ENCODE results near the gene HEY2. TPM values are rescaled to one million over a fixed set of nuclear protein-coding genes. Genes with fewer than 3 reads are reported as not detected.

The HEY2 gene
- total RNA-seq, 1 donor from 2014 or later, result 2.1 TPM

DNA sequence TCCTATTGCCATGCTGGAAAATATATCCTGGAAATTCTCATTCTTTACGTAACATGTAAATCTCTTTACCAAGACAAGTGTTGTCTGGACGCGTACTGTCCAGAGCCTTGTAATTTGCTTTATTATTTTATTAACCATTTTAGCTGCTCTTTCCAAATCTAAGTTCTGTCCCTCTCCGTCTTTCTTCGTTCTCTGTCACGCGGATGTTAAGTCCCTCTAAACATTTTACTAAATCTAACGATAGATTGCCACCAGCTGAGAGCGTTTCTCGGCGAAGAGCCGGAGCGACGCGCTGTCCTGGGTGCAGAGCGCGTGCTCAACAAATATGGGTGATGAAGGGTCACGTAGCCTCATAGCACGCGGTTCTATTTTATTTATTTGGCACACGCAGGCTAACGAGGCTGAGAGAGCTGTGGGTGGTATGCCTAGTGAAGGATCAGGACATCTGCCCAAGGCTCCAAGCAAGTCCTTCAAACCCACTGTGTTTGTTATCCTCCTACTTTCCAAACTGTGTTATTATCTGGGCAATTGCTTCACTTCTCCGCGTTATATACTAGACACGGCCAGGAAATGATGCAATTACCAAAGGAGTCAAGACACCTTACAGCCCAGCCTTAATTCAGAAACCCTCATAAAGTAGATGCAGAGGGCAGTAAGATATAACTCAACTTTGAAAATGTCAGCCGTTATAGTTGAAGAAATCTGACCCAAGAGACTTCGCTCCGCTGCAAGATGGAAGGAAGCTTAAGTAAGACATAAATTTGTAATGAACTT lies 31.3 kb downstream of the HEY2 start:
- H3K4me1 Mint-ChIP-seq (ENCODE audit: low read depth, unreplicated experiment), result peaks cover 4% of the 10 kb centered on the region
- H3K9me3 Mint-ChIP-seq (ENCODE audit: unreplicated experiment), result peaks cover 6% of the 10 kb centered on the region
- DNase-seq, result peak; percentile 39
- TF ChIP-seq, protein P1, sequence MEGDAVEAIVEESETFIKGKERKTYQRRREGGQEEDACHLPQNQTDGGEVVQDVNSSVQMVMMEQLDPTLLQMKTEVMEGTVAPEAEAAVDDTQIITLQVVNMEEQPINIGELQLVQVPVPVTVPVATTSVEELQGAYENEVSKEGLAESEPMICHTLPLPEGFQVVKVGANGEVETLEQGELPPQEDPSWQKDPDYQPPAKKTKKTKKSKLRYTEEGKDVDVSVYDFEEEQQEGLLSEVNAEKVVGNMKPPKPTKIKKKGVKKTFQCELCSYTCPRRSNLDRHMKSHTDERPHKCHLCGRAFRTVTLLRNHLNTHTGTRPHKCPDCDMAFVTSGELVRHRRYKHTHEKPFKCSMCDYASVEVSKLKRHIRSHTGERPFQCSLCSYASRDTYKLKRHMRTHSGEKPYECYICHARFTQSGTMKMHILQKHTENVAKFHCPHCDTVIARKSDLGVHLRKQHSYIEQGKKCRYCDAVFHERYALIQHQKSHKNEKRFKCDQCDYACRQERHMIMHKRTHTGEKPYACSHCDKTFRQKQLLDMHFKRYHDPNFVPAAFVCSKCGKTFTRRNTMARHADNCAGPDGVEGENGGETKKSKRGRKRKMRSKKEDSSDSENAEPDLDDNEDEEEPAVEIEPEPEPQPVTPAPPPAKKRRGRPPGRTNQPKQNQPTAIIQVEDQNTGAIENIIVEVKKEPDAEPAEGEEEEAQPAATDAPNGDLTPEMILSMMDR (IDR thresholded peaks at IDR 0.05; ENCODE audit: partially characterized antibody, unreplicated experiment), result no peak
- peaks cover under 1% of the 10 kb centered on the region for H3K27me3 Mint-ChIP-seq (ENCODE audit: unreplicated experiment)
- H3K4me3 Mint-ChIP-seq (ENCODE audit: unreplicated experiment), result no peak overlapping the region
- no peaks in the 10 kb centered on the region for H3K36me3 Mint-ChIP-seq (ENCODE audit: unreplicated experiment)
- no peak overlapping the region for H3K27ac Mint-ChIP-seq (ENCODE audit: unreplicated experiment)

DNA sequence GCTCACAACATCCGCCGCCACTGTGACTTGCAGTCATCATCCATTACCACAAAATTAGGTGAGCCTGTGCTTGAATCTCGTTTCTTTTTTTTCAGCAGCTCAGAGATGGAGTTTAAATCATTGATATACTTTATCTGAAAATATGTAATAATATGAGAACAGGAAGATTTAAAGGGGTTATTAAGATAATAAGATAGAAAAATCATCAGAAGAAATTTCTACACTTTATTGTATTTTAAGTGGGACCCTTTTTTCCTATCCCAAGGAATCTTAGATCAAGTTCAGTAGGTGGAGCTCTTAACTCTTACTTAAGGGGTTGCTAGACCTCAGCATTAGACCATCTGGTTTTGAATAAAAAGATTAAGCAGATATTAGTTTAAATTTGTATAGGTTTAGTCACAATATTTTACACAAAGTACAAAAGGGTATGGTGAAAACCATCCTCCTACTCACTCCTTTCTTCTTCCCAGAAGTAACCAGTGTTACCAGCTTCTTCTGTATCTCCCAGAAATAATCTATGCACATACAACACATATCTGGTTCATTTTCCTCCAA lies 32.0 kb downstream of the HEY2 start:
- peak; percentile 32 for DNase-seq
- no peak overlapping the region for H3K4me3 Mint-ChIP-seq (ENCODE audit: unreplicated experiment)
- H3K27me3 Mint-ChIP-seq (ENCODE audit: unreplicated experiment), result no peaks in the 10 kb centered on the region

DNA sequence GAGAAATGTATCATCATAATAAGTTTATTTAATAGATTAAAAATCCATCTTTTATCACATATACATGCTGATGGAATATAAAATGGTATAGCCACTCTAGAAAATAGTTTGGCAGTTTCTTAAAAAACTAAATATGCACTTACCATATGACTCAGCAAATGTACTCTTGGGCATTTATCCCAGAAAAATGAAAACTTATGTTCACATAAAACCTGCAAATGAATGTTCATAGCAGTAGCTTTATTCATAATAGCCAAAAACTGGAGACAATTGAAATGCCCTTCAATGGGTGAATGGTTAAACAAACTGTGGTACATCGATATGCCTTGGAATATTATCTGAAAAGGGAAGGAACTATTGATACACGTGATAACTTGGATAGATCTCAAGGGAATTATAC lies 34.9 kb downstream of the HEY2 start:
- no peak overlapping the region for H3K4me3 Mint-ChIP-seq (ENCODE audit: unreplicated experiment)
- TF ChIP-seq, protein P1 (IDR thresholded peaks at IDR 0.05; ENCODE audit: partially characterized antibody, unreplicated experiment), result no peak

More for the DNA sequence above, 32.0 kb downstream of the HEY2 start:
- Mint-ChIP-seq H3K36me3 (ENCODE audit: unreplicated experiment) (no peaks in the 10 kb centered on the region), H3K9me3 (ENCODE audit: unreplicated experiment) (peaks cover 6% of the 10 kb centered on the region), H3K27ac (ENCODE audit: unreplicated experiment) (no peak overlapping the region), H3K4me1 (ENCODE audit: low read depth, unreplicated experiment) (peaks cover 2% of the 10 kb centered on the region)
- TF ChIP-seq, protein P1 (IDR thresholded peaks at IDR 0.05; ENCODE audit: partially characterized antibody, unreplicated experiment), result no peak

DNA sequence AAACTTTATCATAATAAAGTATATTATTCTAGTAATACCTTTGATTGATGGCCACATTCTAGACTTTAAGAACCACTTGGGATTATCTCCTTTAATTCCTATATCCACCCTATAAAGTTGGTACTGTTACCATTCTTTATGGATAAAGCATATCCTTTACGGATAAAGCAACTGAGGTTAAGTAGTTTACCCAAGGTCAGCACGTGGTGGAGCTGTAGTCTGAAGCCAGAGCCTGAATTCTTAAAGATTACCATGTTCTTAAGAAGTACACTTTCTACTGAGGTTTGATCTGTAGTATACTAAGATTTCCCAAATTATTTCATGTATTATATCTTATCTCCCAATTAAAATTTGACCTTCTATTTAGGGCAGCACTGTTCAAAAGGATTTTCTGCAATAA lies 38.4 kb downstream of the HEY2 start:
- Mint-ChIP-seq H3K36me3 (ENCODE audit: unreplicated experiment) (no peaks in the 10 kb centered on the region), H3K4me1 (ENCODE audit: low read depth, unreplicated experiment) (no peaks in the 10 kb centered on the region), H3K27ac (ENCODE audit: unreplicated experiment) (no peak overlapping the region), H3K4me3 (ENCODE audit: unreplicated experiment) (no peak overlapping the region), H3K9me3 (ENCODE audit: unreplicated experiment) (peaks cover 12% of the 10 kb centered on the region), H3K27me3 (ENCODE audit: unreplicated experiment) (peaks cover 5% of the 10 kb centered on the region)
- no peak for DNase-seq
- TF ChIP-seq, protein P1 (IDR thresholded peaks at IDR 0.05; ENCODE audit: partially characterized antibody, unreplicated experiment), result no peak

More for the DNA sequence above, 34.9 kb downstream of the HEY2 start:
- H3K27me3 Mint-ChIP-seq (ENCODE audit: unreplicated experiment), result no peaks in the 10 kb centered on the region
- DNase-seq, result no peak
- peaks cover 1% of the 10 kb centered on the region for H3K9me3 Mint-ChIP-seq (ENCODE audit: unreplicated experiment)
- H3K27ac Mint-ChIP-seq (ENCODE audit: unreplicated experiment), result no peak overlapping the region
- H3K4me1 Mint-ChIP-seq (ENCODE audit: low read depth, unreplicated experiment), result no peaks in the 10 kb centered on the region
- no peaks in the 10 kb centered on the region for H3K36me3 Mint-ChIP-seq (ENCODE audit: unreplicated experiment)

DNA sequence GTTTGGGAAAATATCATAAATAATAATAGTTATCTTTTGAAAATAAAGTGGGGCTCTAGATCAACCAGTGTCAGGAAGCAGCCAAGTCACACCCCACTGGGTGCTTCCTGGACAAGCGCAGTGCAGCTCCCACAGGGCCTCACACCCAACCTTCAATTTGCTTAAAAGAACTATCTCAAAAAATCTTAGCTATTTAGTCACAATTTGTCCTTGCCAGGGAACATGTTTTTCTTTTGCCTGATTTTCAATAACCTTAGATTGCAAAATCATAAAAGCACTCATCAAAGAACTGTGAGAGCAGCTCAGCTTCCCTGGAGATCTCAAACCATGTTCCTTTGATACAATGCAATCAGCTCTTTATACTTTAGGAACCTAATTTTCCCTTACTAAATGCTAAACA lies 39.7 kb downstream of the HEY2 start:
- Mint-ChIP-seq H3K9me3 (ENCODE audit: unreplicated experiment) (peaks cover 12% of the 10 kb centered on the region), H3K27ac (ENCODE audit: unreplicated experiment) (peak overlapping the region; percentile 98), H3K4me1 (ENCODE audit: low read depth, unreplicated experiment) (no peaks in the 10 kb centered on the region), H3K4me3 (ENCODE audit: unreplicated experiment) (peak overlapping the region; percentile 87), H3K27me3 (ENCODE audit: unreplicated experiment) (peaks cover 5% of the 10 kb centered on the region), H3K36me3 (ENCODE audit: unreplicated experiment) (no peaks in the 10 kb centered on the region)
- TF ChIP-seq, protein P1 (IDR thresholded peaks at IDR 0.05; ENCODE audit: partially characterized antibody, unreplicated experiment), result no peak
- no peak for DNase-seq
